Bronchial epithelial cell (primary cell): ENCODE measurements around the gene TCERG1L. TPM values are rescaled to one million over a fixed set of nuclear protein-coding genes. Genes with fewer than 3 reads are reported as not detected.

Experiments
- DNase-seq: peaks from one replicate; pipeline ENCODE4 v3.0.0-alpha.2; 2010; ENCODE audit warnings: low read depth
- FAIRE-seq: peaks from 2 replicates; lab custom pipeline; 2011; peaks lifted over from hg19 to GRCh38; lab: Jason Lieb, UNC
- H3K27me3 ChIP-seq: 2 replicates; pipeline ENCODE4 v1.5.1; 2011; ENCODE audit warnings: low read length; ENCODE audit not compliant: control insufficient read depth, insufficient read depth
- H3K36me3 ChIP-seq: 2 replicates; pipeline ENCODE4 v1.5.1; 2011; ENCODE audit warnings: low read length; ENCODE audit not compliant: control insufficient read depth, insufficient read depth
- H3K4me3 ChIP-seq: 2 replicates; pipeline ENCODE4 v1.5.1; 2011; ENCODE audit warnings: mild to moderate bottlenecking, low read depth, low read length, control low read depth
- total RNA-seq: library from RNA; depleted of rRNA; stranded (reverse); fragments of >200 nt; gene quantifications from 2 replicates; pipeline ENCODE4 v1.2.1, GENCODE V29; 2014
- TF ChIP-seq, protein P1 (sequence below): IDR thresholded peaks from 2 replicates; pipeline ENCODE4 v1.5.1; 2011; ENCODE audit warnings: mild to moderate bottlenecking, moderate library complexity, low read length, control low read depth, inconsistent platforms; ENCODE audit not compliant: insufficient read depth, severe bottlenecking

Gene TCERG1L
- total RNA-seq, 1 donor from 2014 or later, result not detected

DNA sequence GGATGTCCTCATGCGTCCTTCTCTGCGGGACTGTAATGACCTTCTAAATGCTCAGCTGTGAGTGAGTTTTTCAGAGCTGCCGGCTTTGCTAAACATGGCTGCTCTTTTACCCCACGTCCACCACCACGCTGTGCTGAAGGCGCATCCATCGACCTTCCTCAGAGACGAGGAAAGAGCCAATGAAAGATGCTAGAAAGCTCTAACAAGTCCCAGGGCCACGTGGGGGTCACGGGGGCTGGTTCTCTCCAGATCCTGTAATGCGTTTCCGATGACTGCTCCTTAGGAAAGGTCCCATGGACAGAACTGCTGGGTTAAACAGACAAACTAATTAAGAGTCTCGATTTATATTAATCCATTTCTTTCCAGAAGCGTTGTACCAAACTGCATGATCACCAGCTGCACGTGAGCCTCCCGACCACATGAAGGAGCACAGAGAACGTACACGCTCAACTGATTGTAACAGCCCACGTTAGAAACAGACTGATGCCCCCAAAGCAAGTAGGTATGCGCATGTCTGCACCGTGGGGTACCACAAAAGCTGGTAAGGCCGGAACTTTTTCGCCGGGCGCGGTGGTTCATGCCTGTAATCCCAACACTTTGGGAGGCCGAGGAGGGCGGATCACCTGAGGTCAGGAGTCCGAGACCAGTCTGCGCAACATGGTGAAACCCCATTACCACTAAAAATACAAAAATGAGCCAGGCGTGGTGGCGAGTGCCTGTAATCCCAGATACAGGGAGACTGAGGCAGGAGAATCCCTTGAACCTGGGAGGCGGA, 109.6 kb downstream of the TCERG1L start:
- no peak for DNase-seq
- H3K4me3 ChIP-seq, result no peak overlapping the region
- TF ChIP-seq, protein P1, sequence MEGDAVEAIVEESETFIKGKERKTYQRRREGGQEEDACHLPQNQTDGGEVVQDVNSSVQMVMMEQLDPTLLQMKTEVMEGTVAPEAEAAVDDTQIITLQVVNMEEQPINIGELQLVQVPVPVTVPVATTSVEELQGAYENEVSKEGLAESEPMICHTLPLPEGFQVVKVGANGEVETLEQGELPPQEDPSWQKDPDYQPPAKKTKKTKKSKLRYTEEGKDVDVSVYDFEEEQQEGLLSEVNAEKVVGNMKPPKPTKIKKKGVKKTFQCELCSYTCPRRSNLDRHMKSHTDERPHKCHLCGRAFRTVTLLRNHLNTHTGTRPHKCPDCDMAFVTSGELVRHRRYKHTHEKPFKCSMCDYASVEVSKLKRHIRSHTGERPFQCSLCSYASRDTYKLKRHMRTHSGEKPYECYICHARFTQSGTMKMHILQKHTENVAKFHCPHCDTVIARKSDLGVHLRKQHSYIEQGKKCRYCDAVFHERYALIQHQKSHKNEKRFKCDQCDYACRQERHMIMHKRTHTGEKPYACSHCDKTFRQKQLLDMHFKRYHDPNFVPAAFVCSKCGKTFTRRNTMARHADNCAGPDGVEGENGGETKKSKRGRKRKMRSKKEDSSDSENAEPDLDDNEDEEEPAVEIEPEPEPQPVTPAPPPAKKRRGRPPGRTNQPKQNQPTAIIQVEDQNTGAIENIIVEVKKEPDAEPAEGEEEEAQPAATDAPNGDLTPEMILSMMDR, result no peak
- H3K27me3 ChIP-seq, result no peaks in the 10 kb centered on the region
- FAIRE-seq, result no peak
- H3K36me3 ChIP-seq, result no peaks in the 10 kb centered on the region

- FAIRE-seq (no peak), DNase-seq (no peak)
- TF ChIP-seq, protein P1, result no peak
- Histone ChIP-seq H3K4me3 (no peak overlapping the region), H3K27me3 (no peaks in the 10 kb centered on the region), H3K36me3 (no peaks in the 10 kb centered on the region)
These were observed 110.6 kb downstream of the TCERG1L start for GRCh38 chr10:131200856-131201470.

DNA sequence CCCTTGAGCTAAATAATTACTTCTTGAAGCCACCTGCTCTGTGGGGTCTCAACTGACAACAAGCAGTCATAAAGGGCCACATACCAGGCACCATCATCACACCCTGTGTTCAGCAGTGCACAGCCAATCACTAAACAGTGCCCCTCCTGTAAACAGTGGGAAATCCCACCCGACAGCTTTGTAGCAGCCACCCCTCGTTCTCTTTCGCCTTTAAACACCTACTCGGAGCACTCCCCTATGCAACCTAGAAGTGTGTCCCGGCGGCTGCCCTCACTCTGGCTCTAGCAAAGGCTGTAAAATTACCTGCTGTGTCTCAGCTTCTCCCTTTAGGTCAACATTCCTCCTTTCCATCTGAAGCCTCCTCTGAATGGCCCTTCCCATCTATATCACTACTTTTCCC, 111.9 kb downstream of the TCERG1L start:
- TF ChIP-seq, protein P1, result no peak
- no peaks in the 10 kb centered on the region for H3K36me3 ChIP-seq
- FAIRE-seq (no peak), DNase-seq (no peak)
- H3K27me3 ChIP-seq, result no peaks in the 10 kb centered on the region
- H3K4me3 ChIP-seq, result no peak overlapping the region

DNA sequence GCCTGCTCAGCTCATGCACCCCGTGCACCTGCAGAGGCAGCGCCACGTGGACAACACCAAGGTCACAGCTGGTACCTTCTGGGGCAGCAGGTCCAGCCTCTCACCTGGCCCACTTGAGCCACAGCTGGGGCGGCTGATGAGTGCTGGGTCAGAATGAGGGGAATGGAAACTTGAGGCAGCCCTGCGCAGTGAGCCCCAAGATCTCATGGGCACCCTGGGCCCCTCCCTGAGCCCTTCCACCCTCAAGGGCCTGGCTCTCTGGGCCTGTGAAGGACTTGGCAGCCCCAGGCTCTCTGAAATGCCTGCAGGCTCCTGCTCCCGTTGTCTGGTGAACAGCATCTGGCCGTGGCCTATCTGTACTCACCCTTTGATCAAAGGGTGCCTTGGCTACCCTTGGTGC, 112.7 kb downstream of the TCERG1L start:
- no peak for DNase-seq
- H3K27me3 ChIP-seq, result no peaks in the 10 kb centered on the region
- TF ChIP-seq, protein P1, result no peak
- no peak for FAIRE-seq
- H3K36me3 ChIP-seq, result no peaks in the 10 kb centered on the region
- H3K4me3 ChIP-seq, result no peak overlapping the region

GRCh38 chr10:131198401-131198800, 113.1 kb downstream of the TCERG1L start:
- no peak overlapping the region for H3K4me3 ChIP-seq
- FAIRE-seq (no peak), DNase-seq (no peak)
- no peaks in the 10 kb centered on the region for H3K27me3 ChIP-seq
- H3K36me3 ChIP-seq, result no peaks in the 10 kb centered on the region
- TF ChIP-seq, protein P1, result no peak
